ENCODE results near the gene CPB2.

The CPB2 gene

GRCh38 chr13:46082324-46082723 lies 22.5 kb downstream of the CPB2 start:
- TF ChIP-seq CTCF (IDR thresholded peaks at IDR 0.05; ENCODE audit: borderline replicate concordance, extremely low read depth, low read length, poor library complexity, severe bottlenecking) (no peak), EZH2 (IDR thresholded peaks at IDR 0.05; ENCODE audit: borderline replicate concordance, low read depth, low read length, severe bottlenecking) (no peak)
- H3K9me3 ChIP-seq (ENCODE audit: insufficient read depth, low read length, severe bottlenecking), result no peaks in the 10 kb centered on the region
- ATAC-seq (ENCODE audit: insufficient read depth, low read depth), result no peak
- H3K27ac ChIP-seq (ENCODE audit: low read length), result no peak overlapping the region
- no peak overlapping the region for H3K4me3 ChIP-seq (ENCODE audit: low read depth in 1 of 2, low read length in 2 of 2)
- peaks cover 16% of the 10 kb centered on the region for H3K4me1 ChIP-seq (ENCODE audit: insufficient read depth, low read length)
- no peak overlapping the region for H3K9ac ChIP-seq (ENCODE audit: low read depth, low read length)
- H3K27me3 ChIP-seq (ENCODE audit: insufficient read depth, low read length, poor library complexity), result no peaks in the 10 kb centered on the region
- H3K4me2 ChIP-seq (ENCODE audit: insufficient read depth, low read length), result no peak overlapping the region
- no peak overlapping the region for H2AFZ ChIP-seq (ENCODE audit: low read depth, low read length)
- H3K36me3 ChIP-seq (ENCODE audit: insufficient read depth, low read length), result no peaks in the 10 kb centered on the region
- no peak for DNase-seq
- no peaks in the 10 kb centered on the region for H4K20me1 ChIP-seq (ENCODE audit: insufficient read depth, low read length)
- H3K79me2 ChIP-seq (ENCODE audit: insufficient read depth, low read length), result no peaks in the 10 kb centered on the region

- Histone ChIP-seq H3K9me3 (ENCODE audit: insufficient read depth, low read length, severe bottlenecking) (no peaks in the 10 kb centered on the region), H2AFZ (ENCODE audit: low read depth, low read length) (peak overlapping the region; percentile 52; the same call in 1 of the 2 replicates), H3K36me3 (ENCODE audit: insufficient read depth, low read length) (no peaks in the 10 kb centered on the region), H3K27me3 (ENCODE audit: insufficient read depth, low read length, poor library complexity) (no peaks in the 10 kb centered on the region), H4K20me1 (ENCODE audit: insufficient read depth, low read length) (no peaks in the 10 kb centered on the region), H3K9ac (ENCODE audit: low read depth, low read length) (0 out of 2 replicates have a peak overlapping the region, but pooled peaks have one; percentile 5), H3K4me2 (ENCODE audit: insufficient read depth, low read length) (peak overlapping the region; percentile 35; the same call in 1 of the 2 replicates), H3K4me1 (ENCODE audit: insufficient read depth, low read length) (peaks cover 16% of the 10 kb centered on the region), H3K4me3 (ENCODE audit: low read depth in 1 of 2, low read length in 2 of 2) (no peak overlapping the region), H3K27ac (ENCODE audit: low read length) (peak overlapping the region; percentile 65), H3K79me2 (ENCODE audit: insufficient read depth, low read length) (no peaks in the 10 kb centered on the region)
- ATAC-seq (ENCODE audit: insufficient read depth, low read depth) (peak; percentile 89), DNase-seq (peak; percentile 32)
- TF ChIP-seq EZH2 (IDR thresholded peaks at IDR 0.05; ENCODE audit: borderline replicate concordance, low read depth, low read length, severe bottlenecking), result no peak
- TF ChIP-seq CTCF (IDR thresholded peaks at IDR 0.05; ENCODE audit: borderline replicate concordance, extremely low read depth, low read length, poor library complexity, severe bottlenecking), result no peak
Measured at GRCh38 chr13:46079770-46080169, 25.1 kb downstream of the CPB2 start.

- H3K4me3 ChIP-seq (ENCODE audit: low read depth in 1 of 2, low read length in 2 of 2), result no peak overlapping the region
Measured at GRCh38 chr13:46077265-46077664, 27.6 kb downstream of the CPB2 start.

More at GRCh38 chr13:46077265-46077664, 27.6 kb downstream of the CPB2 start:
- no peak for TF ChIP-seq EZH2 (IDR thresholded peaks at IDR 0.05; ENCODE audit: borderline replicate concordance, low read depth, low read length, severe bottlenecking)
- TF ChIP-seq CTCF (IDR thresholded peaks at IDR 0.05; ENCODE audit: borderline replicate concordance, extremely low read depth, low read length, poor library complexity, severe bottlenecking), result no peak
- Histone ChIP-seq H3K9me3 (ENCODE audit: insufficient read depth, low read length, severe bottlenecking) (no peaks in the 10 kb centered on the region), H3K27me3 (ENCODE audit: insufficient read depth, low read length, poor library complexity) (no peaks in the 10 kb centered on the region), H2AFZ (ENCODE audit: low read depth, low read length) (no peak overlapping the region), H3K79me2 (ENCODE audit: insufficient read depth, low read length) (no peaks in the 10 kb centered on the region), H3K4me2 (ENCODE audit: insufficient read depth, low read length) (no peak overlapping the region), H3K36me3 (ENCODE audit: insufficient read depth, low read length) (no peaks in the 10 kb centered on the region), H3K27ac (ENCODE audit: low read length) (no peak overlapping the region), H4K20me1 (ENCODE audit: insufficient read depth, low read length) (no peaks in the 10 kb centered on the region), H3K4me1 (ENCODE audit: insufficient read depth, low read length) (peaks cover 16% of the 10 kb centered on the region), H3K9ac (ENCODE audit: low read depth, low read length) (no peak overlapping the region)
- DNase-seq (no peak), ATAC-seq (ENCODE audit: insufficient read depth, low read depth) (no peak)

Measured in DND-41 (cell line).